Right lobe of liver (tissue), 4 donors: ENCODE measurements around the gene TRPV2.

Source experiments
- POLR2A ChIP-seq: fragments of 450-650 bp; IDR thresholded peaks from one replicate; pipeline ENCODE4 v1.6.1; 2017; ENCODE audit warnings: antibody characterized with exemption, mild to moderate bottlenecking
- TF ChIP-seq, protein P1 (sequence below), 4 donors: fragments of 200-600 bp in 3 of 4; fragments of 450-650 bp in 1 of 4; IDR thresholded peaks; one replicate each; pipeline versions ENCODE4 v1.5.1 to v1.8.0; 2016 to 2022; ENCODE audit warnings: antibody characterized with exemption in 4 of 4, mild to moderate bottlenecking in 2 of 4
- donor health status: DM: no; HTN: no; CAD: no.
- donor health status: DM: no; HTN: no; CAD: no.
- donor health status: DM: no; HTN: yes; CAD: no.

DNA sequence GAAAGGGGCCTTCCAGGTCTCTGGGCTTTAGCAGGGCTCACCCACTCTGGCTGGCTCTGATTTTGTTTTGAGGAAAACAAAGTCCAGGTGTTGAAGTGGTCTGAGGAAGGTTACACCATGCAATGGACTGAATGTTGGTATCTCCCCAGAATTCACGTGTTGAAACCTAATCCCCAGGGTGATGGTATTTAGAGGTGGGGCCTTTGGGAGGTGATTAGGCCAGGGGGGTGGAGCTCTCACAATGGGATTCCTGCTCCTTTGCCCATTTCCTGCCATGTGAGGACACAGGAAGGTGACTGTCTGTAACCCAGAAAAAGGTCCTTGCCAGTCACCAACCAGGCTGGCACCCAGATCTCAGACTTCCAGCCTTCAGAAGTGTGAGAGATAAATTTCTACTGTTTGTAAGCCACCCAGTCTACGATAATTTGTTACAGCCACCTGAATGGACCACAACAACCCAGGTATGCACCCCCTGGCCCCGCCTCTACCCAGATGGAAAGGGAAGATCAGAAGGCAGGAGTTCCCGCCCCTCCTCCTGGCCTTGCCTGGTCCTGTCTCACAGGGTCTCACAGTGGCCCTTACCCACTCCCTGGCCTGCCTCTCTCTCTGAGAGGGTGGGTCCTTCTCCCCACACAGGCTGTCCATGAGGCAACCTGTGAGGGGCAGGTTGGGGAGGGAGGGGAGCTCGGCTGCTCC, 44.6 kb downstream of the TRPV2 start:
- TF ChIP-seq, protein P1, sequence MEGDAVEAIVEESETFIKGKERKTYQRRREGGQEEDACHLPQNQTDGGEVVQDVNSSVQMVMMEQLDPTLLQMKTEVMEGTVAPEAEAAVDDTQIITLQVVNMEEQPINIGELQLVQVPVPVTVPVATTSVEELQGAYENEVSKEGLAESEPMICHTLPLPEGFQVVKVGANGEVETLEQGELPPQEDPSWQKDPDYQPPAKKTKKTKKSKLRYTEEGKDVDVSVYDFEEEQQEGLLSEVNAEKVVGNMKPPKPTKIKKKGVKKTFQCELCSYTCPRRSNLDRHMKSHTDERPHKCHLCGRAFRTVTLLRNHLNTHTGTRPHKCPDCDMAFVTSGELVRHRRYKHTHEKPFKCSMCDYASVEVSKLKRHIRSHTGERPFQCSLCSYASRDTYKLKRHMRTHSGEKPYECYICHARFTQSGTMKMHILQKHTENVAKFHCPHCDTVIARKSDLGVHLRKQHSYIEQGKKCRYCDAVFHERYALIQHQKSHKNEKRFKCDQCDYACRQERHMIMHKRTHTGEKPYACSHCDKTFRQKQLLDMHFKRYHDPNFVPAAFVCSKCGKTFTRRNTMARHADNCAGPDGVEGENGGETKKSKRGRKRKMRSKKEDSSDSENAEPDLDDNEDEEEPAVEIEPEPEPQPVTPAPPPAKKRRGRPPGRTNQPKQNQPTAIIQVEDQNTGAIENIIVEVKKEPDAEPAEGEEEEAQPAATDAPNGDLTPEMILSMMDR (IDR thresholded peaks at IDR 0.05), result no peak
- TF ChIP-seq POLR2A, result no peak
